Cardiac ventricle fibroblast (primary cell): ENCODE data around the gene CRYBB2. TPM values are rescaled to one million over a fixed set of nuclear protein-coding genes. Genes with fewer than 3 reads are reported as not detected.

Source experiments
- total RNA-seq: library from RNA; depleted of rRNA; stranded (reverse); fragments of >200 nt; gene quantifications from 2 replicates; pipeline ENCODE4 v1.2.3, GENCODE V29; 2015

CRYBB2 gene
- total RNA-seq = not detected in 2 replicates

GRCh38 chr22:25219211-25219689 lies at the start of gene CRYBB2:
Gene CRYBB2 (plus strand): TSS chr22:25219639. CDS start chr22:25221430, 1,791 bp downstream.

GRCh38 chr22:25199731-25200520 lies 19.5 kb upstream of the CRYBB2 start, which contains the start of gene CRYBB3:
Gene CRYBB3 (plus strand): TSS chr22:25199858. CDS start chr22:25201397, 1,539 bp downstream.

Other genes with a start within 250 kb of the CRYBB2 start
- not detected in 2 replicates for gene CRYBB3, start 19.8 kb upstream of the CRYBB2 start, total RNA-seq